22Rv1 (cell line): Measurements from ENCODE around the gene EBF3.
"Not testable (repeated sequence)": the region's sequence is repeated elsewhere in the genome, so short reads cannot be mapped to it uniquely, and the experiment has no call there.

Experiments
- H3K27ac ChIP-seq: fragments of 450-650 bp; 2 replicates; pipeline ENCODE4 v1.5.1; 2017
- CTCF ChIP-seq: fragments of 450-650 bp; IDR thresholded peaks from 2 replicates; pipeline ENCODE4 v1.5.1; 2017; ENCODE audit warnings: mild to moderate bottlenecking
- ZFX ChIP-seq: fragments of 450-650 bp; IDR thresholded peaks from 2 replicates; pipeline ENCODE4 v1.6.1; 2017; ENCODE audit warnings: antibody characterized with exemption, borderline replicate concordance

EBF3 gene

GRCh38 chr10:129924375-129925085 is 39.5 kb downstream of the EBF3 start:
- no peak overlapping the region for H3K27ac ChIP-seq
- no peak for TF ChIP-seq CTCF
- no peak for TF ChIP-seq ZFX

- no peak overlapping the region for H3K27ac ChIP-seq
- TF ChIP-seq CTCF = no peak
- no peak for TF ChIP-seq ZFX
Observed at GRCh38 chr10:129922598-129923123, 41.4 kb downstream of the EBF3 start.

GRCh38 chr10:129921801-129922597 is 42.1 kb downstream of the EBF3 start:
- H3K27ac ChIP-seq = no peak overlapping the region

GRCh38 chr10:129921065-129921670 is 42.9 kb downstream of the EBF3 start:
- H3K27ac ChIP-seq = no peak overlapping the region
- no peak for TF ChIP-seq CTCF
- no peak for TF ChIP-seq ZFX

More at GRCh38 chr10:129921801-129922597, 42.1 kb downstream of the EBF3 start:
- TF ChIP-seq CTCF = no peak
- no peak for TF ChIP-seq ZFX

- H3K27ac ChIP-seq = not testable (repeated sequence)
Observed at GRCh38 chr10:129920187-129920586, 43.9 kb downstream of the EBF3 start.

GRCh38 chr10:129919358-129919757 is 44.7 kb downstream of the EBF3 start:
- no peak overlapping the region for H3K27ac ChIP-seq
- TF ChIP-seq ZFX (no peak), CTCF (no peak)

- no peak overlapping the region for H3K27ac ChIP-seq
- TF ChIP-seq ZFX = no peak
- TF ChIP-seq CTCF = no peak
Observed at GRCh38 chr10:129918836-129919235, 45.2 kb downstream of the EBF3 start.
